ENCODE results near the gene IL1RAPL2.
"Not testable (repeated sequence)": the region's sequence is repeated elsewhere in the genome, so short reads cannot be mapped to it uniquely, and the experiment has no call there.

DNA sequence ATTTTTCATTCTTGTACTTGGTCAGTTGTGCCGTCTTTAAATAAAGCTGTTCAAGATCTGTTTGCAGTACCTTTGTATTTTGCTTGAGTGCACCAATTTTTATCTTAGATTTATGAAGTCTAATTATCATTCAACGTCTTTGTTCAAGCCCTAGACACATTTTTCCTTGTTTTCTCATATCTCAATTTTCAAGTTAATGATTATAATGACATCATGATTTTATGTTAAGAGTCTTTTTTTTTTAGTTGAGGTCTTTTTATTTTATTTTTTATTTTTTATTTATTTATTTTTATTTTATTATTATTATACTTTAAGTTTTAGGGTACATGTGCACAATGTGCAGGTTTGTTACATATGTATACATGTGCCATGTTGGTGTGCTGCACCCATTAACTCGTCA lies 463.0 kb downstream of the IL1RAPL2 start:
- TF ChIP-seq, protein P1, sequence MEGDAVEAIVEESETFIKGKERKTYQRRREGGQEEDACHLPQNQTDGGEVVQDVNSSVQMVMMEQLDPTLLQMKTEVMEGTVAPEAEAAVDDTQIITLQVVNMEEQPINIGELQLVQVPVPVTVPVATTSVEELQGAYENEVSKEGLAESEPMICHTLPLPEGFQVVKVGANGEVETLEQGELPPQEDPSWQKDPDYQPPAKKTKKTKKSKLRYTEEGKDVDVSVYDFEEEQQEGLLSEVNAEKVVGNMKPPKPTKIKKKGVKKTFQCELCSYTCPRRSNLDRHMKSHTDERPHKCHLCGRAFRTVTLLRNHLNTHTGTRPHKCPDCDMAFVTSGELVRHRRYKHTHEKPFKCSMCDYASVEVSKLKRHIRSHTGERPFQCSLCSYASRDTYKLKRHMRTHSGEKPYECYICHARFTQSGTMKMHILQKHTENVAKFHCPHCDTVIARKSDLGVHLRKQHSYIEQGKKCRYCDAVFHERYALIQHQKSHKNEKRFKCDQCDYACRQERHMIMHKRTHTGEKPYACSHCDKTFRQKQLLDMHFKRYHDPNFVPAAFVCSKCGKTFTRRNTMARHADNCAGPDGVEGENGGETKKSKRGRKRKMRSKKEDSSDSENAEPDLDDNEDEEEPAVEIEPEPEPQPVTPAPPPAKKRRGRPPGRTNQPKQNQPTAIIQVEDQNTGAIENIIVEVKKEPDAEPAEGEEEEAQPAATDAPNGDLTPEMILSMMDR (conservative IDR thresholded peaks at IDR 0.05; ENCODE audit: low read depth, low read length), result not testable (repeated sequence)
- TF ChIP-seq POLR2A (IDR thresholded peaks at IDR 0.05; ENCODE audit: low read depth, low read length); SMC3 (IDR thresholded peaks at IDR 0.05; ENCODE audit: low read depth, low read length); CEBPB (IDR thresholded peaks at IDR 0.05; ENCODE audit: low read depth, low read length); MXI1 (IDR thresholded peaks at IDR 0.05; ENCODE audit: borderline replicate concordance, low read depth, low read length); MAFK (IDR thresholded peaks at IDR 0.05; ENCODE audit: low read depth, low read length); RAD21 (IDR thresholded peaks at IDR 0.05; ENCODE audit: low read length); RFX5 (IDR thresholded peaks at IDR 0.05; ENCODE audit: low read depth, low read length); RCOR1 (IDR thresholded peaks at IDR 0.05; ENCODE audit: insufficient replicate concordance, low read length); CHD1 (IDR thresholded peaks at IDR 0.05; ENCODE audit: low read depth, low read length); BHLHE40 (IDR thresholded peaks at IDR 0.05; ENCODE audit: low read depth, low read length); FOS (IDR thresholded peaks at IDR 0.05; ENCODE audit: low read depth, low read length): not testable (repeated sequence)
- TF ChIP-seq, protein P2, sequence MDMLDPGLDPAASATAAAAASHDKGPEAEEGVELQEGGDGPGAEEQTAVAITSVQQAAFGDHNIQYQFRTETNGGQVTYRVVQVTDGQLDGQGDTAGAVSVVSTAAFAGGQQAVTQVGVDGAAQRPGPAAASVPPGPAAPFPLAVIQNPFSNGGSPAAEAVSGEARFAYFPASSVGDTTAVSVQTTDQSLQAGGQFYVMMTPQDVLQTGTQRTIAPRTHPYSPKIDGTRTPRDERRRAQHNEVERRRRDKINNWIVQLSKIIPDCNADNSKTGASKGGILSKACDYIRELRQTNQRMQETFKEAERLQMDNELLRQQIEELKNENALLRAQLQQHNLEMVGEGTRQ (IDR thresholded peaks at IDR 0.05; ENCODE audit: low read depth, low read length), result not testable (repeated sequence)
